GM10248 (cell line): ENCODE data around the gene TEX29.

Source experiments
- CTCF ChIA-PET: fragments of 300-600 bp; sonication (Branson Sonifier 250); formaldehyde crosslinking; extraction: SDS; loops from one replicate; lab custom pipeline; 2021; ENCODE audit warnings: antibody characterized with exemption; lab: Yijun Ruan, JAX
- POLR2A ChIA-PET: fragments of 350-650 bp; sonication (Branson Sonifier 250); formaldehyde crosslinking; extraction: SDS; loops from one replicate; lab custom pipeline; 2020; ENCODE audit warnings: antibody characterized with exemption; lab: Yijun Ruan, JAX
- DNase-seq: peaks from one replicate; pipeline ENCODE4 v3.0.0; 2012; ENCODE audit errors: extremely low spot score
- TF ChIP-seq, protein P1 (sequence below): IDR thresholded peaks from 2 replicates; pipeline ENCODE4 v1.5.1; 2012; ENCODE audit warnings: mild to moderate bottlenecking, low read depth; ENCODE audit errors: extremely low read depth, missing control alignments, control extremely low read depth

TEX29 gene

GRCh38 chr13:111282997-111283396 lies 37.4 kb upstream of the TEX29 start:
- ChIA-PET POLR2A (no interaction called here), CTCF (no interaction called here)
- TF ChIP-seq, protein P1, sequence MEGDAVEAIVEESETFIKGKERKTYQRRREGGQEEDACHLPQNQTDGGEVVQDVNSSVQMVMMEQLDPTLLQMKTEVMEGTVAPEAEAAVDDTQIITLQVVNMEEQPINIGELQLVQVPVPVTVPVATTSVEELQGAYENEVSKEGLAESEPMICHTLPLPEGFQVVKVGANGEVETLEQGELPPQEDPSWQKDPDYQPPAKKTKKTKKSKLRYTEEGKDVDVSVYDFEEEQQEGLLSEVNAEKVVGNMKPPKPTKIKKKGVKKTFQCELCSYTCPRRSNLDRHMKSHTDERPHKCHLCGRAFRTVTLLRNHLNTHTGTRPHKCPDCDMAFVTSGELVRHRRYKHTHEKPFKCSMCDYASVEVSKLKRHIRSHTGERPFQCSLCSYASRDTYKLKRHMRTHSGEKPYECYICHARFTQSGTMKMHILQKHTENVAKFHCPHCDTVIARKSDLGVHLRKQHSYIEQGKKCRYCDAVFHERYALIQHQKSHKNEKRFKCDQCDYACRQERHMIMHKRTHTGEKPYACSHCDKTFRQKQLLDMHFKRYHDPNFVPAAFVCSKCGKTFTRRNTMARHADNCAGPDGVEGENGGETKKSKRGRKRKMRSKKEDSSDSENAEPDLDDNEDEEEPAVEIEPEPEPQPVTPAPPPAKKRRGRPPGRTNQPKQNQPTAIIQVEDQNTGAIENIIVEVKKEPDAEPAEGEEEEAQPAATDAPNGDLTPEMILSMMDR: no peak
- DNase-seq: no peak

DNA sequence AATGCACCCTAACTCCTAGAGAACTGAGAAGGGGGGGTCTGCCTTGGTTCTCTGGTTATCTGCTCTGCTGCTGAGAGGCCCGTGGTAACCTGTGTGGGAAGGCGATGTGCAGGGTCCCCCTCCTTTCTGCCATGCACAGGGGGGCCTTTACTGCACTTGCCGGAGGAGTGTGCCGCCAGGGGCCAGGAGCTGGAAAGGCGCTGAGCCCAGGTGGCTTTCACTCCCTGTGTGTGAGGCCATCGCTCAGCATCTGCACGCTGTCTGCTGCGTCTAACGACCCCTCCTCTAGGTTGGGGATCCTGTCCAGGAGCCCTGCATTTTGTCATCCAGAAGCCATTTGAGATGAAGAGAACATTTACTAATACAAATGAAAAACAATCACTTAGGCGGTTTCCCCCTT lies 37.0 kb upstream of the TEX29 start:
- no peak for DNase-seq
- TF ChIP-seq, protein P1: no peak
- POLR2A ChIA-PET: no interaction called here
- CTCF ChIA-PET: interaction anchor here (1.5 kb wide), 1 partner anchor 215 kb away, joined by 3 read pairs; no protein-coding TSS in a partner anchor

DNA sequence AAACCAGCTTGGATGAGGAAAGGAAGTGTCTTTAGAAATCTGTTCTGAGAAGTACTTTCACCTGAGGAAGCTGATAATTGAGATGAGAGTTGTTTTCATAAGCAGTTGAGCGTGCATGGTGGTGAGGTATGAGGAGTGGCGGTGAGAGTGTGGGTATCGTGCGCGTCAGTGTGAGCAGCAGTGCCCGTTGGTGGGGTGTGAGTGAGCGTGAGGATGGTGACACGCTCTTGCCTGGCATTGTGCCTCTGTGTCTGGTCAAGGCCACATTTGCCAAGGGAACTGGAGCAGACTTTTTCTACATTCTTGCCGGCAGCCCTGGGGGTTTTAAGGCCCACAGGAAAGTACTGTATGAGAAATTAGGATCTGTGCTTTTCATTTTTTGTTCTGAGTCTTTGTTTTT lies 36.5 kb upstream of the TEX29 start:
- CTCF ChIA-PET: interaction anchor here (1.5 kb wide), 1 partner anchor 216 kb away, joined by 3 read pairs; no protein-coding TSS in a partner anchor

GRCh38 chr13:111284565-111284964 lies 35.9 kb upstream of the TEX29 start:
- ChIA-PET CTCF (interaction anchor here (1.0 to 1.5 kb wide), 4 partner anchors 9 to 216 kb away, joined by 3 to 4 read pairs (median 3); no protein-coding TSS in a partner anchor), POLR2A (no interaction called here)
- TF ChIP-seq, protein P1: no peak
- no peak for DNase-seq

More for the DNA sequence above, 36.5 kb upstream of the TEX29 start:
- TF ChIP-seq, protein P1: no peak
- POLR2A ChIA-PET: no interaction called here
- no peak for DNase-seq

DNA sequence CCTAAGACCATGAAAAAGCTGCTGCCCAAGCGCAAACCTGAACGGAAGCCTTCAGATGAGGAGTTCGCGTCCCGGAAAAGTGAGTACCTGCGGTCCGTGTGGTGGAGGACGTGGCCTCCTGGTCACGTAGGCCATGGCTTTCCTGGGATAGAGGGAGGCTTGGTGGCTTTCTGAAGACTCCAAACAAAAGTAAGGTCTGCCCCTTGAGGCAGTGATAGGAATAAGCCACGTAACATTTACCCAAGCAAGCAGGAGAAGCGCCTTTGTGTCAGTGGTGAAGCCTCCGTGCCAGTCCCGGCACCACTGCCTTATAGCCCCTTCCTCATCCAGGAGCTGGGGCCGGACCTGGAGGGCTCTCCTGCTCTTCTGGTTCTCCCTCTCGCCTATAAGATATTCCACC lies 34.3 kb upstream of the TEX29 start:
- POLR2A ChIA-PET: no interaction called here
- DNase-seq: no peak
- TF ChIP-seq, protein P1: no peak
- CTCF ChIA-PET: interaction anchor here (1.0 to 1.7 kb wide), 3 partner anchors 9 to 19 kb away, joined by 3 to 5 read pairs (median 3); no protein-coding TSS in a partner anchor

DNA sequence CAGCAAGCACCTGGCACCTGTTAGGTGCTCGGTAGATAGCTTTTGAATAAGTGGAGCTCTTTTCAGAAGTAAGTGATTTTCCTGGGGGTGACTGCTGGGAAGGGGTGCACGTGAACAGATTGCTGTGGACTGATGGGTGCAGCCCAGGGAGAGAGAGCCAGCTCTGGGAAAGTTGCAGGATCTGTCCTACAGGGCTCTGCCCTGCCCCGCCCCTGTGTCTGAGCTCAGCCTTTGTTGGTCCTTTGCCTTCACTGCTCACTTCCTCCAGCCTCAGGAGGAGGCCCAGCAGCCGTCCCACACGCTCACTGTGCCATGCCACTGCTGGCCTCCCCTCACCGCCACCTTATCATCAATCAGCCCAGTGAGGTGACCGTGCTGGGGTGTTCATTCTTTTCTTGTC lies 33.7 kb upstream of the TEX29 start:
- POLR2A ChIA-PET: no interaction called here
- DNase-seq: no peak
- TF ChIP-seq, protein P1: no peak
- CTCF ChIA-PET: interaction anchor here (1.0 to 1.7 kb wide), 3 partner anchors 10 to 14 kb away, joined by 3 to 5 read pairs (median 3); no protein-coding TSS in a partner anchor
